HK-2 (cell line): Measurements from ENCODE around the gene ENTPD1.
A peak's percentile ranks its signal among the peaks of the same experiment; 100 is the strongest.
"Not testable (repeated sequence)": the region's sequence is repeated elsewhere in the genome, so short reads cannot be mapped to it uniquely, and the experiment has no call there.

Source experiments
- DNase-seq: peaks from one replicate; pipeline ENCODE4 v3.0.0-alpha.2; 2018; ENCODE audit not compliant: unreplicated experiment

ENTPD1 gene

DNA sequence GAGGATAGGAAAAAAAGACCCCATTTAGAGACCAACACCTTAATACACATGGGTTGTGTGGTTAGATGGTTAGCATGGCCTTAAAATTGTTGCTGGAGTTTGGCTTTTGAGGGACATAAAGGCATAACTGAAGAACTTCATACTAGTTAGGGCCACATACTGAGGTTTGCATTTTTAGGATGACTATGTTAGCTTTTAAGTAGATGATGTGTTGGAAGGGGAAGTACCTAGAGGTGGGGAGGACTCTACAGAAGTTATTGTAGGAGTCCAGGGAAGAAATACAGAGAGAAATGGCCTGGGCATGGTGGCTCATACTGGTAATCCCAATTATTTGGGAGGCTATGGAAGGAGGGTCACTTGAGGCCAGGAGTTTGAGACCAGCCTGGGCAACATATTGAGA lies 40.5 kb downstream of the ENTPD1 start:
- DNase-seq: no peak

DNA sequence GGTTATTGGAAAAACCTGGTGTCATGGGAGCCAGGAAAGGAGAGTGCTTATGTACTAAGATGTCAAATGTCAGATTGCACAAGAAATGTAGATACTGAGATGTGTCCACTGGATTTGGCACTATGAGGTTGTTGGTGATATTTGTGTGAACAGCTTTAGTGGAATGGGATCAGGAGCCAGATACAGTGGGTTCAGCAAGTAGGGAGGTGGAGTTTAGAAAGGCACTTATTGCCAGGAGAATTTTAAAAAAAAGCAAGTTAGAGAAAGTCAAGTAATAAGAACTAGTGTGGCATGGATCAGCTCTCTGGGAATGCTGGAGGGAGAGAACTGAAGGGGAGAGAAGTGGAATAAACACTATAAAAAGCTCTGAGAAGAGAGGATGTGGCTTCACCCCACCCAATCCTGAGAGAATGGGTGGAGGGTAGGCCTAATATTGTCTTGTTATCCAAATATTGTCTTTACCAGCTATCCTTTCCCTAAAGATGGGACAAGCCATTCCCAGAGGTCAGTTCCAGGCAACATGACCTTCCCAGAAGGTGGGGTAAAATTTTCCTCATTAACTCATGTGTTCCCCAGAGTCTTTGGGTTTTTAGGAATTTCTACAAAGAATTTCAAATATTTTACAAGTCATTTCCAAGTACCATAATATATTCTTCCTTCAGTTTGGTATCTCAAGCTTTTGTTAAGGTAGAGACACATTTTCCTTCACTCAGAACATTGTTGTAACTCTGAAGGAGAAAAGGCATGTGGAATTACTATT lies 42.3 kb downstream of the ENTPD1 start:
- DNase-seq: no peak

DNA sequence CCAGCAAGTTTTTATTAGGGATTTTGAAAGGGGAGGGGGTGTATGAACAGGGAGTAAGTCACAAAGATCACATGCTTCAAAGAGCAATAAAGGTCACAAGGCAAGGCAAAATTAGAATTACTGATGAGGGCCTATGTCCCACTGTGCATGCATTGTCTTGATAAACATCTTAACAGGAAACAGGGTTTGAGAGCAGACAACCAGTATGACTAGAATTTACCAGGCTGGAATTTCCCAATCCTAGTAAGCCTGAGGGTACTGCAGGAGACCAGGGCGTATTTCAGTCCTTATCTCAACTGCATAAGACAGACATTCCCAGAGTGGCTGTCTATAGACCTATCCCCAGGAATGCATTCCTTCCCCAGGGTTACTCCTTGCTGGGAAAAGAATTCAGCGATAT lies 44.3 kb downstream of the ENTPD1 start:
- DNase-seq: not testable (repeated sequence)

DNA sequence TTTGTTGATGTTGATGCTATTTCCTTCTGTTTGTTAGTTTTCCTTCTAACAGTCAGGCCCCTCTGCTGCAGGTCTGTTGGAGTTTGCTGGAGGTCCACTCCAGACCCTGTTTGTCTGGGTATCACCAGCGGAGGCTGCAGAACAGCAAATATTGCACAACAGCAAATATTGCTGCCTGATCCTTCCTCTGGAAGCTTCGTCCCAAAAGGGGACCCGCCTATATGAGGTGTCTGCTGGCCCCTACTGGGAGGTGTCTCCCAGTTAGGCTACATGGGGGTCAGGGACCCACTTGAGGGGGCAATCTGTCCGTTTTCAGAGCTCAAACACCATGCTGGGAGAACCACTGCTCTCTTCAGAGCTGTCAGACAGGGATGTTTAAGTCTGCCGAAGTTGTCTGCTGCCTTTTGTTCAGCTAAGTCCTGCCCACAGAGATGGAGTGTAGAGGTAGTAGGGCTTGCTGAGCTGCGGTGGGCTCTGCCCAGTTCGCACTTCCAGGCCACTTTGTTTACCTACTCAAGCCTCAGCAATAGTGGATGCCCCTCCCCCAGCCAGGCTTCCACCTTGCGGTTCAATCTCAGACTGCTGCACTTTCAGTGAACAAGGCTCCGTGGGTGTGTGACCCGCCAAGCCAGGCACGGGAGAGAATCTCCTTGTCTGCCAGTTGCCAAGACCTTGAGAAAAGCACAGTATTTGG lies 50.9 kb downstream of the ENTPD1 start:
- not testable (repeated sequence) for DNase-seq

DNA sequence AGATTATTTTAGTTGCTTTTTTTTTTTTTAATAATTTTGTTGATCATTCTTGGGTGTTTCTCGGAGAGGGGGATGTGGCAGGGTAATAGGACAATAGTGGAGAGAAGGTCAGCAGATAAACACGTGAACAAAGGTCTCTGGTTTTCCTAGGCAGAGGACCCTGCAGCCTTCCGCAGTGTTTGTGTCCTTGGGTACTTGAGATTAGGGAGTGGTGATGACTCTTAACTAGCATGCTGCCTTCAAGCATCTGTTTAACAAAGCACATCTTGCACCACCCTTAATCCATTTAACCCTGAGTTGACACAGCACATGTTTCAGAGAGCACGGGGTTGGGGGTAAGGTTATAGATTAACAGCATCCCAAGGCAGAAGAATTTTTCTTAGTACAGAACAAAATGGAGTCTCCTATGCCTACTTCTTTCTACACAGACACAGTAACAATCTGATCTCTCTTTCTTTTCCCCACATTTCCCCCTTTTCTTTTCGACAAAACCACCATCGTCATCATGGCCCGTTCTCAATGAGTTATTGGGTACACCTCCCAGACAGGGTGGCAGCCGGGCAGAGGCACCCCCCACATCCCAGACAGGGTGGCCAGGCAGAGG lies 52.8 kb downstream of the ENTPD1 start:
- not testable (repeated sequence) for DNase-seq

DNA sequence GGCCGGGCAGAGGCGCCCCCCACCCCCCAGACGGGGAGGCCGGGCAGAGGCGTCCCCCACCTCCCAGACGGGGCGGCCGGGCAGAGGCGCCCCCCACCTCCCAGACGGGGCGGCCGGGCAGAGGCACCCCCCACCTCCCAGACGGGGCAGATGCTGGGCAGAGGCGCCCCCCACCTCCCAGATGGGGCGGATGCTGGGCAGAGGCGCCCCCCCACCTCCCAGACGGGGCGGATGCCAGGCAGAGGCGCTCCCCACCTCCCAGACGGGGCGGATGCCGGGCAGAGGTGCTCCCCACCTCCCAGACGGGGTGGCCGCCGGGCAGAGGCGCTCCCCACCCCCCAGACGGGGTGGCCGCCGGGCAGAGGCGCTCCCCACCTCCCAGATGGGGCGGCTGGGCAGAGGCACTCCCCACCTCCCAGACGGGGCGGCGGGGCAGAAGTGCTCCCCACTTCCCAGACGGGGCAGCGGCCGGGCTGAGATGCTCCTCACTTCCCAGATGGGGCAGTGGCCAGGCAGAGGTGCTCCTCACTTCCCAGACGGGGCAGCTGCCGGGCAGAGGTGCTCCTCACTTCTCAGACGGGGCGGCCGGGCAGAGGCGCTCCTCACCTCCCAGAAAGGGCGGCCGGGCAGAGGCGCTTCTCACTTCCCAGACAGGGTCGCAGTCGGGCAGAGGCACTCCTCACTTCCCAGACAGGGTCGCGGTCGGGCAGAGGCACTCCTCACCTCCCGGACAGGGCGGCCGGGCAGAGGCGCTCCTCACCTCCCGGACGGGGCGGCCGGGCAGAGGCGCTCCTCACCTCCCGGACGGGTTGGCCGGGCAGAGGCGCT lies 53.6 kb downstream of the ENTPD1 start:
- DNase-seq: no peak

DNA sequence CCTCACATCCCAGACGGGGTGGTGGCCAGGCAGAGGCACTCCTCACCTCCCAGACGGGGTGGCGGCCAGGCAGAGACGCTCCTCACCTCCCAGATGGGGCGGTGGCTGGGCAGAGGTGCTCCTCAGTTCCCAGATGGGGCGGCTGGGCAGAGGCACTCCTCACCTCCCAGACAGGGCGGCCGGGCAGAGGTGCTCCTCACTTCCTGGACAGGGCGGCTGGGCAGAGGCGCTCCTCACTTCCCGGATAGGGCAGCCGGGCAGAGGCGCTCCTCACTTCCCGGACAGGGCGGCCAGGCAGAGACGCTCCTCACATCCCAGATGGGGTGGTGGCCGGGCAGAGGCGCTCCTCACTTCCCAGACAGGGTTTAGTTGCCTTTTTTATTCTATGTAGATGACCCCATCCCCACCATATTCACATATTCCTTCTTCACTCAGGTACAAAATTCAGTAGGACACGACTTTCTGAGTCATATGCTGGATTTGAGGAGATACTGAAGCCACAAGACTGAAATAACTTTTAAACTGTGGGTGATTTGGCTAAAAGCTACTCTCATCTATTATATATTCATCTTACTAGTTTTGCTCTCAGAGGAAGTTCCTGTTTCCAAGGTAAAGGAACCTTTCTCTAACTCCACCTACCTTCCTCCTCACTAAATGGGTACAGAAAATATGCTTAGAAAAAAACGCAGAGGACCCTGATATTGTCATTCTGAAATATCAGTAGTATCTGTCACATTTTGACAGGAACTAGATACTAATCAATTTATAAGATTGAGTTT lies 54.4 kb downstream of the ENTPD1 start:
- DNase-seq: no peak

DNA sequence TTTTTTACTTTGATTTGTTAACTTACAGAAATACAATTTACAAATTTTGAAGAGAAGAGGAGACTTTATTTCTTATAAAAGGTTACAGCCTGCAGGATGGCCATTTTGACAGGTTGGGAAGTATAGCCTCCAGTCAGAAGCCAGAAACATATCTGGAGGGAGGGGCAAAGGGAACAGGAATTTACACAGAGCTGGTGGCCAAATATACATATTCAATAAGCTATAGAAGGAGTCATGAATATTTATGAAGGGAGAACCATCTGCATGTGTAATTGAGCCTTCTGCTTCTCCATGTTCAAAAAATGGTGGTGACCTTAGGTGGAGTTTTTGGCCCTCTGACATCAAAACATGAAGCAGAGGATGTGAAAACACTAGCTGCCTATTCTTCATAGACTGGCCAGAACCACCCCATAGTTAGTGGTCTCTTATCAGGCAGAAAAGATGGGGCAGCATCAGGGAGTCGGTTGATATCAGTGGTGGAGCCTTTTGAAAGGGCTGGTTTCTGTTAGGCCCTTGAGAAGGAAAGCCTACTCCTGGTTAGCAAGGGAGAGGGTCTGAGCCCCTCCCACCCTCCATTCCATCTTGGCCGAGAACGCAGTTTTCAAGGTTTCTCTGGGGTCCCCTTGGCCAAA lies 57.2 kb downstream of the ENTPD1 start:
- no peak for DNase-seq

DNA sequence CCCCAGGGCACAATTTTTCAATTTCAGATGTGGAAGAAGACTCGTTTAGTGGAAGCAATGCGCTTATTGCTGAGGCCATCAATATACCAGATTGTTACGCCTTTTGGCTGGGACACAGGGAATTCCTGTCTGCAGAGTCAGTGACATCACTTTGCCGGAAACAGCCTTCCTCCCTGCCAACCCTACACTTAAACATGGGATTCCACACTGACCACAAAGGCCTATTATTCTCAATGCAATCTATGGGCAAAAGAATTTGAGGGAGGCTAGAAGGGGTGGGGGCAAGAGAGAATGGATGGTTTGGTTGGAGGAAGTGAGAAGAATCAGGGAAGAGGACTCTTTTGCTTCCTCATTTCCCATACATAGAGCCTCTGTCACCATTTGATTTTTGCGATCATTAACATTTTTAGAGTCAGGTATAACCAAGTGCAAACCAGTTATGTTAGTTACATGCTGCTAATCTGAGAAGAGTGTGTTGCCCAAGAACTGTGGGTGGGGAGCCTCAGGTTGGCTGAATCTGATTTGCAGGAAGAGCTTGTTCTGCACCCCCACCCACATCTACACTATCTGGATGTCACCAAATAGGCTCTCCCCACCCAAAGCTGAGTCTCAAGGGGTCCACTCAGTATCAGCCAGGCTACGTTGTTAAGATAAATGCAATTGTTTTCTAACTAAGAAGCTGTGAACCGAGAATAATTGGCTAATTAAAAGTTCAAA lies 58.2 kb downstream of the ENTPD1 start:
- peak; percentile 57 for DNase-seq

DNA sequence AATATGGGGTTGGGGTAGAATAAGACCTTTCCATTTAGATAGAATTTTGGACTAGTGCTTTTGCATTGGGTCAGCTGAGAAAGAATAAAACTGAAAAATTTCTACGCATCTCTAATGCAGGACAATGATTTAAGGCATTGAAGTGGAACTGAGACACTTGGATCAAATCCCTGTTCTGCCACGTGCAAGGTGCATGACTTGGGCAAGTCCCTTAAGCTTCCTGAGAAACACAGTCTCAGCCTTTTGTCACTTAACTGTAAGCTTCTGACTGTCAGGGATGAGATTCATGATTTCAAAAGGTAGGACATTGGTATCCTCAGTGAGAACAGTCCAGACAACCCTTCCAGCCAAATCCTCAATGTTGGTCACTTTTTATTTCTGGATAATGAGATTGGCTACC lies 59.2 kb downstream of the ENTPD1 start:
- DNase-seq: no peak

DNA sequence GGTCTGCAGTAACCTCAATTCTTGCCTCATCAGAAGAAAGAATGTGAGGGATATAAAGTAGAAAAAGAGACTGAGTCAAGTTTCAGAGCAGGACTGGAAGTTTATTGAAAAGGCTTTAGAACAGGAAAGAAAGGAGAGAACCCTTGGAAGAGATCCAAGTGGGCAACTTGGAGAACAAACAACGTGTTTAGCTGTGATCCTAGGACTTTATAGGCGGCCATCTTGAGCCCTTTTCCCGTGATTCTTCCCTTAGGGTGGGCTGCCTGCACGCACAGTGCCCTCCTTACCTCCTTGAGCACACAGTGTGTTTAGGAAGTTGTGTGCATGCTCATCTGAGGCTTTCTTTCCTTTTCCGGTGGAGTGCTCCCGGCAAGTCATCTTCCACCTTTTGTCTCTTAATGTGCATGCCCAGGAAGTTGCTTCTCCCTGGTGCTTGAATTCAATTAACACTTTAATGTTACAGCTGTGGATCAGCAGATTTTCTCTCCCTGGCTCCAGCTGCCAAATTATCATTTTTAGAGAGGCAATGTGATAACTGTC lies 59.8 kb downstream of the ENTPD1 start:
- DNase-seq: no peak

DNA sequence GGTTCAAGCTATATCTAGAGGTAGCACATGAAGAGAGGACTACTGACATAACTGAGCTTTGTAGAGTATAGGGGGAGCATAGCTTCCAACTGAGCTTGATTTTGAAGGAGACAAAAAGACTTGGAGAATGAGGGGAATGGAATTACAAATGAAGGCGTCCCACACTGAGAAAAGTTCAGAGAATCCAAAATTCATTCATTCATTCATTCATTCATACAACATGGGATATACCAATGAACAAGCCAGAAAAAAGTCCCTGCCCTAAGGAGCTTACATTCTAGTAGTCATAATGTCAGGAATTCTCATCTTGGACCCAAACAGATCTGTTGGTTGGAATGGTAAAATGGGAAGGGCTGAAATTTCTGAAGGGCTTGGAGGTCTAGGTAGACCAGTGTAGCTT lies 62.0 kb downstream of the ENTPD1 start:
- DNase-seq: no peak

DNA sequence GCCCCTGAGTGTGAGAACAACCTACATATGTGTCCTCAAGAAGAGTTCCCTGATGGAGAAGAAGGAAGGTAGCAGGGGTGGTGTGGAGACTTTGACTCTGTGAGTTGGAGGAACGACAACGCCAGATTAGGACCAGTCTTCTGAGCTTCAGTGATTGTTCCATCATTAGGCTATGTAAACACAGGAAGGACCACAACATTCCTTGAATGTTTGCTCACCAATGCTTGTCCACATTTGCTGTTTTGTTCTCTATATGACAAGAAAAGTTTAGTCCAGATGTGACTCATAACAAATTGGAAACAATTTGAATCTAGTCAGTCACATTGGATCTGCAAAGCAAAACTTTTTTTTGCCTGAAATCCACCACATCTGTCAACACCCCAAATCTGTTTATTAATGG lies 62.7 kb downstream of the ENTPD1 start:
- DNase-seq: peak; percentile 15

DNA sequence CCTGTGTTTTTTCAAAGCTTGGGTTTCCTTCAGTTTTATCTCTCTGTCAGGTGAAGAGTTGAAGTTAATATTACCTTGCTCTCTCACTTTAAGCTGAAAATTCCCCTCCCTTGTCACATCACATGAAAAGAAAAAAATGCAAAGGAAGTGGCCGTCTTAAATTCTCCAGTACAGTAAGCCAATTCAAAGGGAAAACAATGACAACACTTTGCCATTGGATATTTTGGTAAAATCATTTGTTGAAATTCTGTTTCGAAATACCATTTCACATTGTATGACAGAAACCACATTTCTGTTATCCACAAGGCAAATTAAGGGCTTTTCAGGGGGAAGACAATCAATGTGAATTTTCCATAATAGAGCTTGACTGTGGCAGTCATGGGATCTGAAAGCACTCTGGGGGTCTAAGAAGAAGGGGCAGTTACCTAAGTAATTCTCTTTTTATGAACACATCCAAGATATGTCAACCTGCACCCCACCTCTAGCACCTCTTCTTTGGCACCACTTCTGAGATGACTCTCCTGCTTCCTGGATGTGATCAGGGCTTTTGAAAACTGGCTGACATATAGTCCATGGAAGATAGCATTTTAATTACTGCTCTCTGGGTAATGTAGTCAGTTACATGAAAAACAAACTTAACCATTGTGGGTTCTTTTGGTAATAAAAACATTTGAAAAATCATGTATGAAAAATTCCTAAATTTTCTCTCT lies 63.8 kb downstream of the ENTPD1 start:
- no peak for DNase-seq

DNA sequence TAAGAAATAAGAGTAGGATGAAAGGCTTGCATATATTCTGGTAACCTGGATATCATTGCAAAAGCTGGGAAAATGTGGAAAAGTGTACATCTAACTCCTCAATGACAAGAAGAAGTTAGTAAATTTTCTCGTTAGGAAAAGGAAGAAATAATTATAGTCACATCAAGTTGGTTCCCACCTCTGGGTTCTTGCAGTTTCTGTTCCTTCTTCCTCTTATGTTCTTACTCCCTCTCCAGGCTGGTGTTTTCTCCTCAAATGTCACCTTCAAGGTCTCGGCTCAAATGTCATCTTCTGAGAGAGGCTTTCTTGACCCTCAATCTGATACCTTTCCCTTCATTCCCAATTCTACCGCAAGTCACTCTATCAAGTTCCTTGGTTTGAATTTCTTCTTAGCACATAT lies 64.4 kb downstream of the ENTPD1 start:
- no peak for DNase-seq

DNA sequence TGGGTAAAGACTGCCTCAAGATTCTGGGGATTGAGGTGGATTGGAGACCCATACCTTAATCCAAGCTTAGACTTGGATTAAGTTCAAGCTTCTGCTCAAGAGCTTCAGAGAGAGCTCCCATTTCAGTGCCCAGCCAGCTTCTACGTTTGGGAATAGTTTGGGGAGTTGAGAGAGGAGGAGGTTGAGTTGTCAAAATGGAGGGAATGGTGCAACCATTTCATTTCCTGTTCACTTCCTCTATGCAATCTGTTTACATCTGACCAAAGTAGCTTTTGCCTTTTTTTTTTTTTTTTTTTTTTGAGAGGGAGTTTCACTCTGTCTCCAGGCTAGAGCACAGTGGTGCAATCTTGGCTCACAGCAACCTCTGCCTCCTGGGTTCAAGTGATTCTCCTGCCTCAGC lies 65.8 kb downstream of the ENTPD1 start:
- no peak for DNase-seq

DNA sequence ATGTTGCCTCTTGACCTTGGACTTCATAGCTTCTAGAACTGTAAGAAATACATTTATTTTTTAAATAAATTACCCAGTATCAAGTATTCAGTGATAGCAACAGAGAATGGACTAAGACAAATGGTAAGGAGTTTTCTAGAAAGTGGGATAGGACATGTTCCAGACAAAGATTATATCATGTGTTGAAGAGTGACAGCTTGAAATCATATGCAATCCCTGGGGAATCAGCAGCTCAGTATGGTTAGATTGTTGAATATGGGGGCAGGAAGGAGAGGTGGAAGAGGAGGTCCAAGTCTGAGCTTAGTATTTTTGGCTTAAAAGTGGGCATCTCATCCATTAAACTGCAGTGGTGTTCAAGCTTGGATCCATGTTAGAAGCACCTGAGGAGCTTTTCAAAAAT lies 74.1 kb downstream of the ENTPD1 start:
- no peak for DNase-seq

DNA sequence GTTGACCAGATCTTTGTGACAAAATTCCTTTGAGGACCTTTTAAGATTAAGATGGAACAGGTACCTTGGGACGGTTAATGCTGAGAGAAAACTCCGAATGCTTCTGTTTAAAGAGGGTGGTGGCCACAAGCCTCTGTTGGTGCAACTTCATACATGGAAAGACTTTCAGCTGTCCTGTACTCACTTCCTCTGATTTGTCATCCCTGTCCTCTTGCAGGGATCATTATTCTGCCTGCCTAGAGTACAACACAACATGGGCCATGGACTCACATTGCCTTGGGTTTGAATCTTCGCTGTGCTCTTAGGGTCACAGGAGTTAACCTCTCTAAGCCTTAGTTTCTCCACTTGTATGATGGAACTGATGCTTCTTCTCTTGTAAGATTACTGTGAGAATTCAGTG lies 75.1 kb downstream of the ENTPD1 start:
- no peak for DNase-seq

DNA sequence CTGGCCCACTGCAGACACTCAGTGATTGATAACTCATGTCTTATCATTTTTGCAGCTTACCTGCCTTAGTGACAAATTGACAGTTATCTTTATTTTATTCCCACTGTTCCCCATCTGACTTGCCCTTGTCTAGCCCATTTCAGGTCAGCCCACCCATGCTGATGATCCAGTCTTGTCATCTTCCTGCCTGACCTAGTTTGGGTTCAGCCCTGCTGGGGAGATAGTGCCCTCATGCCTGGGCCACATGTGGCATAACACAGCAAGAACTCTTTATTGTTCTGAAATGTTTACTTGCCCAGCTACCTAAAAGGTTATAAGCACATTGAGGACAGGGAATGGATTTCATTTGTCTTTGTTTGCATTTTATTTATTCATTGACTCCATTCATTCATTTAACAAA lies 75.6 kb downstream of the ENTPD1 start:
- no peak for DNase-seq
